GM13977 (cell line): ENCODE measurements around the gene IQCK.

Experiments used
- DNase-seq: peaks from one replicate; pipeline ENCODE4 v3.0.0; 2012; ENCODE audit warnings: low spot score
- CTCF ChIP-seq: IDR thresholded peaks from 2 replicates; pipeline ENCODE4 v1.5.1; 2012; ENCODE audit warnings: mild to moderate bottlenecking, control low read depth; ENCODE audit not compliant: insufficient read depth; ENCODE audit errors: extremely low read depth, missing control alignments
- in situ Hi-C: fragments of 300-500 bp; cut with MboI; formaldehyde crosslinking; loops from one replicate; pipeline ENCODE4 v1.12.0; 2022; ENCODE audit warnings: low sequenced_read_pairs, low pct_unique_long_range_greater_than_20kb, mixed read lengths, inconsistent platforms; ENCODE audit not compliant: unreplicated experiment

IQCK gene

GRCh38 chr16:19882186-19882585, 164.1 kb downstream of the IQCK start:
- no peak for TF ChIP-seq CTCF
- DNase-seq = no peak
- in situ Hi-C loops = loop anchor here (10.0 kb wide), 1 partner anchor 277 kb away; no protein-coding TSS in a partner anchor

GRCh38 chr16:19882646-19883045, 164.6 kb downstream of the IQCK start:
- no peak for DNase-seq
- no peak for TF ChIP-seq CTCF
- in situ Hi-C loops = loop anchor here (10.0 kb wide), 1 partner anchor 278 kb away; no protein-coding TSS in a partner anchor

GRCh38 chr16:19883296-19883965, 165.4 kb downstream of the IQCK start:
- no peak for DNase-seq
- in situ Hi-C loops = loop anchor here (10.0 kb wide), 1 partner anchor 279 kb away; no protein-coding TSS in a partner anchor
- no peak for TF ChIP-seq CTCF

GRCh38 chr16:19883966-19884485, 166.0 kb downstream of the IQCK start:
- in situ Hi-C loops = loop anchor here (10.0 kb wide), 1 partner anchor 279 kb away; no protein-coding TSS in a partner anchor
- no peak for TF ChIP-seq CTCF

DNA sequence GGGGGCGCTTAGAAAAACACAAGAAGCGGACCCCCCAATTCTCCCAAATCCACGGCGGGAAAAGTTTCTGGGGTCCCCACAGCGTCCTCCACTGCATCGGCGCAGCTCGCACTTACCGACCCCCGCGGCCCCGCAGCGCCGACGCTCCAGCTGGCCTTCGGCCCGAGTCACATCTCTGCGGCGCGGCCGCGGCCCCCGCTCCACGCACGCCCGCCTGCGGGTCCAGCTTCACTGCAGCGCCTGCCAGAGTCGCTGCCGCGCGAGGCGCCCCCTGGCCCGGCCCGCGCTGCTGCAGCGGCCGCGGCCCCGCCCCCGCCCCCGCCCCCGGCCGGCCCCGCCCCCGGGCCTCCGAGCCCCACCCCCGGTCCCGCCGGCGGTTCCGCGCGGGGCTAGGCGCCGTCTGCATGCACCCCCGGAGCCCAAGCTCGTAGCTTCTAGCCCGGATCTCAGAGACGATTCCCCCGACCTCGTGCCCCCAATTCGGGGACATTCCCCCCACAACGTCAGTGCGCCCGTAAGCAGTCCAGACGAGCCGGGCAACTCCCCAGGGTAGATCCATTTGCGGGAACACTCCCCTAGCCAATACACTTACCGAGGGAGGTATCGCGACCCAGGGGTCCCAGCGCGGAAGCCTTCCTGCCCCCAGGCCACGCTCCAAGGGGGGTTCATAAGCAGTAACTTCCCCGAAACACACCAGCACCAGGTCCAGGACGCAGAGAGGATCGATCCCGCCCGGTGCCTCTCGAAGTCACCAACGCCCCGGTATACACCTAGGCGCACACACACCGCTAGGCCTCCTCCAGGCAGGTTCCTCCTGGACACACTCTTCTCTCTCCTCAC, 166.8 kb downstream of the IQCK start, which contains the start of gene GPRC5B:
Gene GPRC5B, minus strand, starts transcription at position 238 of the 840 bp plus-strand sequence. CDS start 12,003 bp downstream, outside the sequence.
- DNase-seq = peak; percentile 74
- in situ Hi-C loops = loop anchor here (10.0 kb wide), 1 partner anchor 280 kb away; no protein-coding TSS in a partner anchor

More at GRCh38 chr16:19883966-19884485, 166.0 kb downstream of the IQCK start:
- no peak for DNase-seq

More for the DNA sequence above, 166.8 kb downstream of the IQCK start, which contains the start of gene GPRC5B:
- peak; percentile 13 for TF ChIP-seq CTCF
